Regular cardiac myocyte (primary cell): Measurements from ENCODE around the gene ADAMTSL1. TPM values are rescaled to one million over a fixed set of nuclear protein-coding genes. Genes with fewer than 3 reads are reported as not detected.

Experiments
- total RNA-seq: library from RNA; depleted of rRNA; stranded (reverse); fragments of >200 nt; gene quantifications from 2 replicates; pipeline ENCODE4 v1.2.3, GENCODE V29; 2014

The ADAMTSL1 gene
- 38.6 and 63.1 TPM in 2 replicates for total RNA-seq

GRCh38 chr9:18473652-18474279 is at the start of gene ADAMTSL1:
Gene ADAMTSL1, plus strand, starts transcription at chr9:18474153. Its CDS starts 80 bp downstream, at chr9:18474233.

